RWPE2 (cell line): Measurements from ENCODE around the gene LTN1.
A peak's percentile ranks its signal among the peaks of the same experiment; 100 is the strongest.

Experiments
- ATAC-seq: fragments of 200-7000 bp; cut with Tn5 transposase; 3 replicates; pipeline ENCODE4 v1.9.1; 2021; ENCODE audit warnings: low read depth
- DNase-seq: peaks from one replicate; pipeline ENCODE4 v3.0.0-alpha.2; 2020; ENCODE audit warnings: low spot score
- H3K27ac ChIP-seq: fragments of 450-650 bp; 2 replicates; pipeline ENCODE4 v1.5.1; 2017; ENCODE audit warnings: mild to moderate bottlenecking; ENCODE audit not compliant: poor library complexity, severe bottlenecking
- H3K27me3 ChIP-seq: fragments of 250-450 bp; sonication (Bioruptor Pico); 2 replicates; pipeline ENCODE4 v1.5.1; 2021; ENCODE audit warnings: mild to moderate bottlenecking, moderate library complexity; ENCODE audit not compliant: insufficient read depth, poor library complexity, severe bottlenecking
- H3K36me3 ChIP-seq: fragments of 250-450 bp; sonication (Bioruptor Pico); 2 replicates; pipeline ENCODE4 v1.5.1; 2020; ENCODE audit warnings: low read depth, mild to moderate bottlenecking, moderate library complexity
- H3K4me1 ChIP-seq: fragments of 250-450 bp; sonication (Bioruptor Pico); 2 replicates; pipeline ENCODE4 v1.5.1; 2021; ENCODE audit warnings: mild to moderate bottlenecking, moderate library complexity; ENCODE audit not compliant: insufficient read depth, poor library complexity, severe bottlenecking
- H3K4me3 ChIP-seq: fragments of 250-450 bp; sonication (Bioruptor Pico); 2 replicates; pipeline ENCODE4 v1.5.1; 2021; ENCODE audit warnings: mild to moderate bottlenecking, moderate library complexity; ENCODE audit not compliant: severe bottlenecking
- H3K9me3 ChIP-seq: fragments of 250-450 bp; sonication (Bioruptor Pico); 2 replicates; pipeline ENCODE4 v1.5.1; 2021; ENCODE audit warnings: mild to moderate bottlenecking, moderate library complexity; ENCODE audit not compliant: severe bottlenecking
- TF ChIP-seq, protein P1 (sequence below): fragments of 450-650 bp; IDR thresholded peaks from one replicate; pipeline ENCODE4 v1.5.1; 2017; ENCODE audit warnings: mild to moderate bottlenecking, moderate library complexity; ENCODE audit not compliant: poor library complexity, severe bottlenecking

LTN1 gene

DNA sequence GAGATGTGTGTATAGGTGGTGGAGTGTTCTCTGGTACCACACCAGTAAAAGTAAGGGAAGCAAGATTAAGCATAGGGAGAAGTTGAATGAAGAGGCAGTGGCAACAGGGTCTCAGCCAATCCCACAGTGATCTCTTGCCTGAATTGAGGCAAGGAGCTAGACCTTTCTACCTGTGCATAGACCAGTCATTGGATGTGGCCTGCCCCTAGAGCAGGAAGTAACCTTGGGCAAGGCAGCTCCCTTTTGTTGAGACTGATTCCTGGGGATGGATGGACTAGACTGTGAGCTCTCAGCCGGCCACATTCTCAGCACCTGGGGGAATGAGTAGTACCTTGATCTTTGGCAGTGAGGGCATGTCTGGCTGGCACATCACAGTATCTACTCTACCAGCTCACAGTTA is 38.2 kb upstream of the LTN1 start:
- H3K27ac ChIP-seq: no peak overlapping the region
- TF ChIP-seq, protein P1, sequence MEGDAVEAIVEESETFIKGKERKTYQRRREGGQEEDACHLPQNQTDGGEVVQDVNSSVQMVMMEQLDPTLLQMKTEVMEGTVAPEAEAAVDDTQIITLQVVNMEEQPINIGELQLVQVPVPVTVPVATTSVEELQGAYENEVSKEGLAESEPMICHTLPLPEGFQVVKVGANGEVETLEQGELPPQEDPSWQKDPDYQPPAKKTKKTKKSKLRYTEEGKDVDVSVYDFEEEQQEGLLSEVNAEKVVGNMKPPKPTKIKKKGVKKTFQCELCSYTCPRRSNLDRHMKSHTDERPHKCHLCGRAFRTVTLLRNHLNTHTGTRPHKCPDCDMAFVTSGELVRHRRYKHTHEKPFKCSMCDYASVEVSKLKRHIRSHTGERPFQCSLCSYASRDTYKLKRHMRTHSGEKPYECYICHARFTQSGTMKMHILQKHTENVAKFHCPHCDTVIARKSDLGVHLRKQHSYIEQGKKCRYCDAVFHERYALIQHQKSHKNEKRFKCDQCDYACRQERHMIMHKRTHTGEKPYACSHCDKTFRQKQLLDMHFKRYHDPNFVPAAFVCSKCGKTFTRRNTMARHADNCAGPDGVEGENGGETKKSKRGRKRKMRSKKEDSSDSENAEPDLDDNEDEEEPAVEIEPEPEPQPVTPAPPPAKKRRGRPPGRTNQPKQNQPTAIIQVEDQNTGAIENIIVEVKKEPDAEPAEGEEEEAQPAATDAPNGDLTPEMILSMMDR: no peak
- DNase-seq (no peak), ATAC-seq (no peak)
- no peak overlapping the region for H3K4me3 ChIP-seq
- no peaks in the 10 kb centered on the region for H3K9me3 ChIP-seq
- peaks cover 7% of the 10 kb centered on the region for H3K4me1 ChIP-seq
- H3K36me3 ChIP-seq: peaks cover 64% of the 10 kb centered on the region
- H3K27me3 ChIP-seq: no peaks in the 10 kb centered on the region

DNA sequence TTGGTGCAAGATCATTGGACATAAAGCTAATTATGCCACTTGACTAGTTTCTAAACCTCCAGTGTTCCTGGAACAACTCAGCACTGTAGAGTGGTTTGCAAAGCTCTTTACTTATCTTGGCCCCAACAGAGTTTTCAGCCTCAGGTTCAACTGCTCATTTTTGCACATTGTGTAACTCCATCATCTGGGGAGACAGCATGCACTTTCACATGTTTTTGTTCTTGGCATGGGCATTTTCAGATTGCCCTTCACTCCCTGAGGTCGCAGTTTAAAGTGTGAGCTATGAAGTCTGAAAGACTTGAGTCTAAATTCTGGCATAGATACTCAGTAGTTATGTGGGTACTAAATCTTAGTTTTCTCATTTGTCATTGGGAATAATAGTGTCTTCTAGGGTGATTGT is 36.8 kb upstream of the LTN1 start:
- peaks cover 52% of the 10 kb centered on the region for H3K36me3 ChIP-seq
- no peak for DNase-seq
- TF ChIP-seq, protein P1: no peak
- no peak overlapping the region for H3K4me3 ChIP-seq
- no peaks in the 10 kb centered on the region for H3K27me3 ChIP-seq
- ATAC-seq: no peak
- H3K4me1 ChIP-seq: peaks cover 11% of the 10 kb centered on the region
- no peaks in the 10 kb centered on the region for H3K9me3 ChIP-seq
- H3K27ac ChIP-seq: no peak overlapping the region

DNA sequence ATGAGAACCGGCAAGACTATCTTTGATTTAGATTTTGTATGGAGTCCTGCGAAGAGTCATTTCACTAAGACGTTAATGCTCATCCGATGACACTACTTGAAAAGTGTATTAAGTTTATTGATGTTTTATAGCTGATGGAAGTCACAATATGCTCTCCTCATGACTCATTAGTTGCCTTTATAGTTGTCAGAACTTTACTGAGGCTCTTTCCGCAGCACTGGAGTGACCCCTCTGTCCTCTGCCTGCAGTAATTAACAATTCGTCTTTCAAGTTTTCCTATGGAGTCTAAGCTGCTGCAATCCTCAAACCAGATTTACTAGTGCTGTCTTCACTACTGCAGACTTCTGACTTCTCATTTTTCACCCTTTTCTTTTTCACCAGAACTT is 32.6 kb upstream of the LTN1 start:
- TF ChIP-seq, protein P1: no peak
- Histone ChIP-seq H3K4me3 (peak overlapping the region; percentile 62), H3K36me3 (peaks cover 19% of the 10 kb centered on the region), H3K9me3 (no peaks in the 10 kb centered on the region), H3K27ac (peak overlapping the region; percentile 66), H3K4me1 (peaks cover 11% of the 10 kb centered on the region), H3K27me3 (no peaks in the 10 kb centered on the region)
- no peak for DNase-seq
- peak; percentile 5; the same call in 1 of the 3 replicates for ATAC-seq

DNA sequence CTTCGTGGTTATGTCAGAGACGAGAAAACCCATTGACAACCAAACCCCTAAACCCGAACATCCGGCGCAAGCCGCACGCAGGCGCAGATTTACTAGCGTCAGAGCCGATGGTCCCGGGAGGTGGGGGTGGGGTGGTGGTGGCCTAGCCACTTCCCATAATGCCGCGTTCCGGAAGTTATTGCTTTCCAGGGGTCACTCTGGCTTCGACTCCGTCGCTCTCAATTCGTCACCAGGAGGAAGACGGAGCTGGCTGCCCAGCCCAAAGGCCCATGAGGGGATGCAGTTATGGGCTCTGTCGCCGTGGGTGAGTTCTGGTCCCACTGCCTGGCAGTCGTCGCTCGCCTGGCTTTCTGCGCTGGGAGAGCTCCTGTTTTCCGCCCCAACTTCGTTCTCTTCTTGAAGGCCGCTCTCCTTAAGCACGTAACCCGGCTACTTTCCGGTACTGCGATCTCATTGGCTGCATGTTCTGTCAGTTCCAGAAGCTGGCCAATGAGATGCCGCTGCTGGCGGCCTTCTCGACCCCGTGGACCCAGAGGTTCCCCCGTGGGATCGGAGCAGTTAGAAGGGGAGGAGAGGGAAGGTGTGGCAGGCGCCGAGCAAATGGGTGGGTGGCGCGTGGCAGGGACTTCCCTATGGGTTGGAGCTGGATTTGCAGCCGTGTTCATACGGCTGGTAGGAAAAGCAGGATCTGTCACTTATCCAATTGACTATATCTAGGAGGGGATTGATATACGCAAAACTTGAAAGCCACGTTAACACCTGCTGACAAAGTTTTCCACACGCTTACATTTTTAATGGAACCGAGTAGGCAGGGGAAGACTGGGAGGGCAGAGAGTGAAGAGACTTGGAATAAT is 32.0 kb upstream of the LTN1 start, which contains the start of gene USP16:
TSS of gene USP16 (plus strand) at position 195 of the 854 bp plus-strand sequence. CDS start 3,246 bp downstream, outside the sequence.
- ATAC-seq: peak; percentile 97
- Histone ChIP-seq H3K4me1 (peaks cover 11% of the 10 kb centered on the region), H3K27me3 (no peaks in the 10 kb centered on the region), H3K9me3 (no peaks in the 10 kb centered on the region), H3K27ac (peak within 1 kb of the TSS; percentile 66), H3K36me3 (peaks cover 13% of the 10 kb centered on the region), H3K4me3 (peak within 1 kb of the TSS; percentile 62)
- peak; percentile 95 for DNase-seq
- TF ChIP-seq, protein P1: no peak

DNA sequence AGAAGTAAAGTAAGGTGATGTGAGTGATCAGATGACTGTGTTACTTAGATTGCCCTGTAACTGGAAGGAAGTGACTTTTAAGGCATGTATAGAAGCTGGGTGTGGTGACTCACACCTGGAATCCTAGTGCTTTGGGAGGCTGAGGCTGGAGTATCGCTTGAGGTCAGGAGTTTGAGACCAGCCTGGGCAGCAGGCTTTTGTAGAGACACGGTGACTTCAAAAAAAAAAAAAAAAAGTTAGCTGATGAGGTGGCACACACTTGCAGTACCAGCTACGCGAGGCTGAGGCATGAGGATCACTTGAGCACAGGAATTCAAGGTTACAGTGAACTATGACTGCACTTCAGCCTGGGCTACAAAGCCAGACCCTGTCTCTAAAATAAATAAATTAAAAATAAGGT is 29.5 kb upstream of the LTN1 start:
- Histone ChIP-seq H3K4me1 (peaks cover 10% of the 10 kb centered on the region), H3K4me3 (no peak overlapping the region), H3K27me3 (no peaks in the 10 kb centered on the region), H3K9me3 (no peaks in the 10 kb centered on the region), H3K27ac (no peak overlapping the region), H3K36me3 (no peaks in the 10 kb centered on the region; the same call in none of the 2 replicates)
- DNase-seq (no peak), ATAC-seq (no peak)
- TF ChIP-seq, protein P1: no peak
